Suppressor macrophage treated with lipopolysaccharide for 1 hour (primary cell): ENCODE measurements around the gene MYL9.
A peak's percentile ranks its signal among the peaks of the same experiment; 100 is the strongest.

Experiments
- DNase-seq, 3 donors: peaks; one replicate each; pipeline ENCODE4 v3.0.0-alpha.2; 2020 to 2022

The MYL9 gene

GRCh38 chr20:36585410-36586125 is 44.2 kb downstream of the MYL9 start:
- no peak for DNase-seq

GRCh38 chr20:36587388-36588070 is 46.2 kb downstream of the MYL9 start:
- no peak for DNase-seq

- no peak for DNase-seq
These were observed 50.0 kb downstream of the MYL9 start for GRCh38 chr20:36591281-36591680.

- peak in 1 of 3 donors; percentile 16 for DNase-seq
These were observed 50.7 kb downstream of the MYL9 start for GRCh38 chr20:36591854-36592641.

DNA sequence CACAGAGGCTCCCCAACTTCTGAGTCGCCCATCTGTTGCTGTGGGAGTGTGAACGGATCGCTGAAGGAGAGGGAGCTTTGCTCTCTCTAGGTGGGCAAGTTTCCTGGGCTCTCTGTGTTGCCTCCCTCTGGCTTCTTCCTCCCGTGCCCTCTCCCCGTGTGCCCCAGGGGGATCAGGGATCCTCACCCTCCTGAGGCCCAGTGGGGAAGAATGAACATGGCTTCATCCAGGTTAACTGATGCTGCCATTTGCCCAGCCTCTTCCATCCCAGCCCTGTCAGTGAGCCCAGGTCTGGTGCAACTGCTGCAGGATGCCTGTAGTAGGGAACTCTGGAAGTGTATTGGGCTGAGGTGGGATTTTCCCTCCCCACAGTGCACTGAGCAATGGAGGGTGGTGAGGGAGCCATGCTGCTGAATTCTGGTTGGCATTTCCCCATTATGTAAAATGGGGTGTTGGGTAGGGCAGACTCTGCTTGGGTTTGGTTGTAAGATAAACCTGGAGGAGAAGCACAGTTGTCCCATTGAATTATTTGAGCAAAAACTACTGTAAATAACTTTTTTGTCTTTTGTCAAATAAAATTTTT is 52.1 kb downstream of the MYL9 start:
- DNase-seq = peak in 2 of 3 donors; percentile 34 to 46

GRCh38 chr20:36599912-36600345 is 58.6 kb downstream of the MYL9 start:
- DNase-seq = peak; percentile 33 to 49 (median 46)
